Measurements from ENCODE around the gene KCTD21.

DNA sequence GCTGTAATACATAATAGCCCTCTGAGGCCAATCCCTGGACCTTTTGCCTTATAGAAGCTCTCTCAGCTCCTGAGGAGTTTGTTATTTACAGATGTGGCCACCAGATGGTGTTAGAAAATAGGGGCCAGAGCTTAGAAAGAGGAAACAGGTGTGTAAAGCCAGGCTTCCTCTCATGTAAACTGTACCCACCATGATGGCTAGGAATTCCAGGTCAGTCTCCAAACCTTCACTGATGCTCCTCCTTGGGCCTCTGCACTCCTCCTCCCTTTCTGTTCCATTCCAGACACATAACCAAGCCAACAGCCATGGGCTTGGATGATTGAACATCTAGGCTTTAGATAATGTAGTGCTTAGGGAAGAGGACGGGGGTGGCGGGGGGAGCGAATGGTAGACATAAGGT, 40.0 kb upstream of the KCTD21 start:
- TF ChIP-seq, protein P1, sequence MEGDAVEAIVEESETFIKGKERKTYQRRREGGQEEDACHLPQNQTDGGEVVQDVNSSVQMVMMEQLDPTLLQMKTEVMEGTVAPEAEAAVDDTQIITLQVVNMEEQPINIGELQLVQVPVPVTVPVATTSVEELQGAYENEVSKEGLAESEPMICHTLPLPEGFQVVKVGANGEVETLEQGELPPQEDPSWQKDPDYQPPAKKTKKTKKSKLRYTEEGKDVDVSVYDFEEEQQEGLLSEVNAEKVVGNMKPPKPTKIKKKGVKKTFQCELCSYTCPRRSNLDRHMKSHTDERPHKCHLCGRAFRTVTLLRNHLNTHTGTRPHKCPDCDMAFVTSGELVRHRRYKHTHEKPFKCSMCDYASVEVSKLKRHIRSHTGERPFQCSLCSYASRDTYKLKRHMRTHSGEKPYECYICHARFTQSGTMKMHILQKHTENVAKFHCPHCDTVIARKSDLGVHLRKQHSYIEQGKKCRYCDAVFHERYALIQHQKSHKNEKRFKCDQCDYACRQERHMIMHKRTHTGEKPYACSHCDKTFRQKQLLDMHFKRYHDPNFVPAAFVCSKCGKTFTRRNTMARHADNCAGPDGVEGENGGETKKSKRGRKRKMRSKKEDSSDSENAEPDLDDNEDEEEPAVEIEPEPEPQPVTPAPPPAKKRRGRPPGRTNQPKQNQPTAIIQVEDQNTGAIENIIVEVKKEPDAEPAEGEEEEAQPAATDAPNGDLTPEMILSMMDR (IDR thresholded peaks at IDR 0.05) = peak; percentile 21 to 75 (median 64)
- TF ChIP-seq POLR2A (IDR thresholded peaks at IDR 0.05) = no peak
